ENCODE measurements around the gene APBA2. TPM values are rescaled to one million over a fixed set of nuclear protein-coding genes. Genes with fewer than 3 reads are reported as not detected.
"Not testable (repeated sequence)": the region's sequence is repeated elsewhere in the genome, so short reads cannot be mapped to it uniquely, and the experiment has no call there.

The APBA2 gene
- total RNA-seq, 1 donor from 2014 or later = 51.4 TPM

DNA sequence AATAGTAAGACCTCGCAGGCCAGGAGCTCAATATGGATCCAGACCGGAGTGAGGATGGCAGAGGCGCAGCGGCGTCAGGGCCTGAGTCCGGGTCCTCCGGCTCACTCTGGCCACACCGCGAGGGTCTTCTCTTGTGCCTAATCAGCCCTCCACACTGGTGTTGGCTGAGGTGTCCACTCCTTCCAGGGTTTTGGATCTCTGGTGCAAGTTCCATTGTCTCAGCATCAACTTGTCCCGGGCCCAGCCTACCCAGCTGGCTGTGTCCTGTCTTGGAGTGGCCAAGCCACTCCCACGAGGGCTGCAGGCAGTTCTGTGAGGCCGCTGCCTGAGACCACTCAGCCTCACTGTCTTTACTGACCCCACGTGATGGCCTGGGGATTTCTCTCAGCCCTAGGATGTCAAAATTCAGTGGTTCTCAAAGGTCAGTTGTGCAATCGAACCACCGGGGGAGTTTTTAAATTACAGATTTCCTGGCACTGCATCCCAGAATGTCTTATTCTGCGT is 24.7 kb upstream of the APBA2 start:
- DNase-seq (ENCODE audit: low read depth) = no peak
- TF ChIP-seq, protein P1, sequence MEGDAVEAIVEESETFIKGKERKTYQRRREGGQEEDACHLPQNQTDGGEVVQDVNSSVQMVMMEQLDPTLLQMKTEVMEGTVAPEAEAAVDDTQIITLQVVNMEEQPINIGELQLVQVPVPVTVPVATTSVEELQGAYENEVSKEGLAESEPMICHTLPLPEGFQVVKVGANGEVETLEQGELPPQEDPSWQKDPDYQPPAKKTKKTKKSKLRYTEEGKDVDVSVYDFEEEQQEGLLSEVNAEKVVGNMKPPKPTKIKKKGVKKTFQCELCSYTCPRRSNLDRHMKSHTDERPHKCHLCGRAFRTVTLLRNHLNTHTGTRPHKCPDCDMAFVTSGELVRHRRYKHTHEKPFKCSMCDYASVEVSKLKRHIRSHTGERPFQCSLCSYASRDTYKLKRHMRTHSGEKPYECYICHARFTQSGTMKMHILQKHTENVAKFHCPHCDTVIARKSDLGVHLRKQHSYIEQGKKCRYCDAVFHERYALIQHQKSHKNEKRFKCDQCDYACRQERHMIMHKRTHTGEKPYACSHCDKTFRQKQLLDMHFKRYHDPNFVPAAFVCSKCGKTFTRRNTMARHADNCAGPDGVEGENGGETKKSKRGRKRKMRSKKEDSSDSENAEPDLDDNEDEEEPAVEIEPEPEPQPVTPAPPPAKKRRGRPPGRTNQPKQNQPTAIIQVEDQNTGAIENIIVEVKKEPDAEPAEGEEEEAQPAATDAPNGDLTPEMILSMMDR (IDR thresholded peaks at IDR 0.05; ENCODE audit: insufficient read depth, low read length, poor library complexity, severe bottlenecking) = no peak
- no peak overlapping the region for H3K4me3 ChIP-seq (ENCODE audit: low read depth, low read length)
- H3K27me3 ChIP-seq (ENCODE audit: control insufficient read depth, insufficient read depth, low read length) = no peaks in the 10 kb centered on the region
- H3K36me3 ChIP-seq (ENCODE audit: control insufficient read depth, insufficient read depth, low read length) = no peaks in the 10 kb centered on the region

- DNase-seq (ENCODE audit: low read depth); H3K4me3 ChIP-seq (ENCODE audit: low read depth, low read length); H3K36me3 ChIP-seq (ENCODE audit: control insufficient read depth, insufficient read depth, low read length); H3K27me3 ChIP-seq (ENCODE audit: control insufficient read depth, insufficient read depth, low read length): not testable (repeated sequence)
These were observed 24.0 kb upstream of the APBA2 start for GRCh38 chr15:28861589-28862293.

DNA sequence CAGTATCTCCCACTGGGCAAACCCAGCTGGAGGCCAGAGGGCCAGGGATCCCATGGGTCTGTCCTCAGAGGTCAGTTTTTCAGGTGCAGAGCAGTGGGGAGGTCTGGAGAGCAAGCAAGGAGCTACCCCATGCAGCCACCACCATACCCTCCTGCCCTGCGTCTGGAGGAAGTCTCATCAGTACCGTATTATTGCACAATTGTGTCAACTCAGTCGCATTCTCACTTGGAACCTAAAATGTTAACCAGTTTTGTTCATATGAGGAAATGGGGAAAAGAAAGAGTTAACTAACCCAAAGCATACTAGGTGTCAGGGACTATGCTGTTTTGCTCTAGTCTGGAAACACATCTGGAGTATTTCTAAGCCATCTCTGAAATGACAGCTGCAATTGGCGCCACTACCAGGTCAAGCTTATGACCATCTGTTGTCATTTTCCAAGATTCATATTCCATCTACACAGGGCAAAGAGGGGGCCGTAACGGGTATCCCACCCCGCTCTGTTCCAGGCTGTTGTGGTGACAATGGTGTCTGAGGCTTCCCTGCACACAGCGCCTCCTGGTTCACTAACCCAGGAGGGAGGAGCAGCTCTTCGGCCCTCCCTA is 16.9 kb upstream of the APBA2 start:
- Histone ChIP-seq H3K4me3 (ENCODE audit: low read depth, low read length) (no peak overlapping the region), H3K27me3 (ENCODE audit: control insufficient read depth, insufficient read depth, low read length) (no peaks in the 10 kb centered on the region), H3K36me3 (ENCODE audit: control insufficient read depth, insufficient read depth, low read length) (no peaks in the 10 kb centered on the region)
- DNase-seq (ENCODE audit: low read depth) = no peak
- TF ChIP-seq, protein P1 (IDR thresholded peaks at IDR 0.05; ENCODE audit: insufficient read depth, low read length, poor library complexity, severe bottlenecking) = no peak

- DNase-seq (ENCODE audit: low read depth) = no peak
- Histone ChIP-seq H3K27me3 (ENCODE audit: control insufficient read depth, insufficient read depth, low read length) (no peaks in the 10 kb centered on the region), H3K36me3 (ENCODE audit: control insufficient read depth, insufficient read depth, low read length) (no peaks in the 10 kb centered on the region), H3K4me3 (ENCODE audit: low read depth, low read length) (no peak overlapping the region)
- TF ChIP-seq, protein P1 (IDR thresholded peaks at IDR 0.05; ENCODE audit: insufficient read depth, low read length, poor library complexity, severe bottlenecking) = no peak
These were observed 14.6 kb upstream of the APBA2 start for GRCh38 chr15:28871168-28871567.

GRCh38 chr15:28873006-28873405 is 12.8 kb upstream of the APBA2 start:
- no peak for DNase-seq (ENCODE audit: low read depth)
- Histone ChIP-seq H3K27me3 (ENCODE audit: control insufficient read depth, insufficient read depth, low read length) (no peaks in the 10 kb centered on the region), H3K36me3 (ENCODE audit: control insufficient read depth, insufficient read depth, low read length) (no peaks in the 10 kb centered on the region), H3K4me3 (ENCODE audit: low read depth, low read length) (no peak overlapping the region)
- TF ChIP-seq, protein P1 (IDR thresholded peaks at IDR 0.05; ENCODE audit: insufficient read depth, low read length, poor library complexity, severe bottlenecking) = no peak

DNA sequence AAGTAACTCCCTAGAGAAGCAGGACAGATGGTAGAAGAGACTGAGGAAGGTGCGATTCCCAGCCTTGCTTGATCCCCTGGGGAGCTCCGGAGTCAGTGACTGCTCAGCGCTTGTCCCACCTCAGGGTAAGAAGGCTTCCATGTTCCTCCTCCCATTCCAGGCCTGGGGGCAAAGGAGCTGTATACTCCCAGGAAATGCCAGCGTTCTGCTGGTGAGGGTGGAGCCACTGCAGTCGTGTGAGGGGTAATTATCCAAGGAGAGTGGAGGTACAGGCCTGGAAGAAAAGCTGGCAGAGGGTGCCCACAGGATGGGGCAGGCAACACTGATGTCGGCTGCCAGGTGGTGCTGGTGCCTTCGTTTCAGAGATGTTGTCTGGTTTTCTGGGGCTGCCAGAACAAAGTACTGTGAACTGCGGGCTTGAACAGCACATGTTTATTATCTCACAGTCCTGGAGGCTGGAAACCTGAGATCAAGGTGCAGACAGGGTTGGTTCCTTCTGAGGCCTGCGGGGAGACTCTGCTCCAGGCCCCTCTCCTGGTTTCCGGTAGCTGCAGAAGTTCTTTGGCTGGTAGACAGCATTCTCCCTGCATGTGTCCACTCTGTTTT is 12.1 kb upstream of the APBA2 start:
- no peak for DNase-seq (ENCODE audit: low read depth)
- no peak overlapping the region for H3K4me3 ChIP-seq (ENCODE audit: low read depth, low read length)
- no peaks in the 10 kb centered on the region for H3K27me3 ChIP-seq (ENCODE audit: control insufficient read depth, insufficient read depth, low read length)
- TF ChIP-seq, protein P1 (IDR thresholded peaks at IDR 0.05; ENCODE audit: insufficient read depth, low read length, poor library complexity, severe bottlenecking) = peak; percentile 27
- H3K36me3 ChIP-seq (ENCODE audit: control insufficient read depth, insufficient read depth, low read length) = no peaks in the 10 kb centered on the region
